Stimulated activated CD4-positive, alpha-beta T cell treated with anti-CD3 and anti-CD28 coated beads, Interleukin-2, amount 100 ng/mL, for 4 hours (primary cell): ENCODE results near the gene LCTL.
"Not testable (repeated sequence)": the region's sequence is repeated elsewhere in the genome, so short reads cannot be mapped to it uniquely, and the experiment has no call there.

Experiments used
- DNase-seq: peaks from one replicate; pipeline ENCODE4 v3.0.0-alpha.2; 2020; ENCODE audit warnings: low read depth

Gene LCTL

DNA sequence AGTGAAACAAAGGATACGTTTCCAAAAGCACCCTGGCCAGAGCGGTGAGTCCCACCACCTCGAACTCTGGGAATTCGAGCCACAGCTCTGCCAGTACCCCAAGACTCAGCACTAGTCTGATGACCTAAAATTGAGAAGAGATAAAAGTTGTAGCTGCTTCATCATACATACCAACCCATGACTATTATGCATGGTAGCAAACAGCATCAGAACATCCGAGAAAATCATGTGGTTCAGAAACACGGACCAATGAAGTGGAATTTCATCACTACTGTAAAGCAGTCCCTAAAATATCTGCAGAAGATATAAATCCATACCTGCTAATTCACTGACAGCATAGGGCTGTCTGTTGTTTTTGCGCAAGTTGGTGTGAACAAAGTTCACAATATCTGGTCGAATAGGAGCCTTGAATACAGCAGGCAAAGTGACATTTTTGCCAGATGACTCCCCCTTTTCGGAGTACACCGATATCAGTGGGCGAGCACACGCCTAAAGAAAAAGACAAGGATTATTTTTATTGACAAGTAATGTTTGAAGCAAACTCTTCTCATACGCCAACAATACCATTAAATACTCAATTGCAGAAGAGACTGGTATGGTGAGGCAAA, 62.7 kb downstream of the LCTL start:
- DNase-seq, result not testable (repeated sequence)

DNA sequence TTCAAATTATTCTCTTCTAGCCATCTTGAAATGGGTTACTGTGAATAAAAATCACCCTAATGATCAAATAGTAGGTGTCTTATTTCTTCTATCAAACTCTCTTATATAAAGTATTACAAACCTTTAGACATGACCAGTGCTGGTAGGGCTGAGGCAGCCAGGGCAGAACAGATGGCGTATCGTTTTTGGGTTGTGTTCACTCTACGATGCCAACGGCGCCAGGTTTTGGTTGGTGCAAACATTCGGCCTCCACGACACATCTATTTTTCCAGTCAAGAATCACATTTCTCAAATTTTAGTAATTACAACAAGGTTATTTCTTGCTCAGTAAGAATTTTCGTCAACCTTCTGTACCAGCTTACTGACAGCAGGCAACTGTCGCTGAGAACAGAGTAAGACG, 63.3 kb downstream of the LCTL start:
- DNase-seq, result no peak

DNA sequence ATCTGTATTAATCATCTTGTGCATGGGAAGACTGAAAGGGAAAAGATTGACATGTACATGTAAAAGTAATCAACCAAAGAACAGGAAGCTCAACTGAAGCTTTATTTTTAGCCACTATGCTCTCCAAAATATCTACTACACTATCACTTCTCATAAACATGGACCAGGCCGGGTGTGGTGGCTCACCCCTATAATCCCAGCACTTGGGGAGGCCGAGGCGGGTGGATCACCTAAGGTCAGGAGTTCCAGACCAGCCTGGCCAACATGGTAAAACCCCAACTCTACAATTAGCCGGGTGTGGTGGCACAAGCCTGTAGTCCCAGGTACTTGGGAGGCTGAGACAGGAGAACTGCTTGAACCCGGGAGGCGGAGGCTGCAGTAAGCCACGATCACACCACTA, 65.5 kb downstream of the LCTL start:
- not testable (repeated sequence) for DNase-seq

DNA sequence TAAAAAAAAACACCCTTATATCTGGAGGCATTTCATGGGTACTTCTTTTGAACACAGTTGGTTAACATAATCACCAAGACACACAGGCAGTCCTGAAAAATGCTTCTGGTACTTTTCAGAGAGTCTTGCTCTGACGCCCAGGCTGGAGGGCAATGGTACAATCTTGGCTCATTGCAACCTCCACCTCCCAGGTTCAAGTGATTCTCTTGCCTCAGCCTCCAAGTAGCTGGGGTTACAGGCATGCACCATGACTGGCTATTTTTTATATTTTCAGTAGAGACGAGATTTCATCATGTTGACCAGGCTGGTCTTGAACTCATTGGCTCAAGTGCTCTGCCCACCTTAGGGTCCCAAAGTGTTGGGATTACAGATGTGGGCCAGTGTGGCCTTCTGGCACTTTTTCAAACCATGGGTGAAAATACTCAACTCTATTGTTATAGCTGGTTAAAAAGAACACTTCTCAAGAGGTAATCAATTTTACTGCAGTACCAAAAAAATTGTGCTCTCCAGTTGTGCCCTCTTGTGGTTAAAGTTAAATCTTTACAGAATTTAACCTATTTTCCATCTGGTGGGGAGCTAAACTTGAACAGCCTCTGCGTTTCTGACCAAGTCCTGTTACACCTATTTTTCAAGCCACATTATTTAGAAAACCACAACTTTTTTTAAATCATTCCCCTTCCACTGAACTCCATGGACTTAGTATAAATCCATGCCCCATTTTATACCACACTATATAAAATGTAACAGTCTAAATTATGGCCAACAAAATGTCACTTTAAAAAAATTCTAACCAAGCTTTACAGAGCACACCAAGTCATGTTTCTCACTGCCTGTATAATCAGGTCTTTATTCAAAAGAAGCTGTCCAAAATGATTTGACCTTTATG, 67.1 kb downstream of the LCTL start:
- DNase-seq, result no peak
